ENCODE measurements around the gene C20orf144.

- TF ChIP-seq, protein P1, sequence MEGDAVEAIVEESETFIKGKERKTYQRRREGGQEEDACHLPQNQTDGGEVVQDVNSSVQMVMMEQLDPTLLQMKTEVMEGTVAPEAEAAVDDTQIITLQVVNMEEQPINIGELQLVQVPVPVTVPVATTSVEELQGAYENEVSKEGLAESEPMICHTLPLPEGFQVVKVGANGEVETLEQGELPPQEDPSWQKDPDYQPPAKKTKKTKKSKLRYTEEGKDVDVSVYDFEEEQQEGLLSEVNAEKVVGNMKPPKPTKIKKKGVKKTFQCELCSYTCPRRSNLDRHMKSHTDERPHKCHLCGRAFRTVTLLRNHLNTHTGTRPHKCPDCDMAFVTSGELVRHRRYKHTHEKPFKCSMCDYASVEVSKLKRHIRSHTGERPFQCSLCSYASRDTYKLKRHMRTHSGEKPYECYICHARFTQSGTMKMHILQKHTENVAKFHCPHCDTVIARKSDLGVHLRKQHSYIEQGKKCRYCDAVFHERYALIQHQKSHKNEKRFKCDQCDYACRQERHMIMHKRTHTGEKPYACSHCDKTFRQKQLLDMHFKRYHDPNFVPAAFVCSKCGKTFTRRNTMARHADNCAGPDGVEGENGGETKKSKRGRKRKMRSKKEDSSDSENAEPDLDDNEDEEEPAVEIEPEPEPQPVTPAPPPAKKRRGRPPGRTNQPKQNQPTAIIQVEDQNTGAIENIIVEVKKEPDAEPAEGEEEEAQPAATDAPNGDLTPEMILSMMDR (IDR thresholded peaks at IDR 0.05; ENCODE audit: low read depth, low read length) = no peak
- TF ChIP-seq EZH2phosphoT487 (IDR thresholded peaks at IDR 0.05; ENCODE audit: low read depth) = no peak
Measured at GRCh38 chr20:33697129-33697528, 35.0 kb downstream of the C20orf144 start.

All from OCI-LY3 (cell line).